GM12878 (cell line): ENCODE data around the gene PPARD. TPM values are rescaled to one million over a fixed set of nuclear protein-coding genes. Genes with fewer than 3 reads are reported as not detected.

Experiments
- ATAC-seq: fragments of 200-7000 bp; cut with Tn5 transposase; 3 replicates; pipeline ENCODE4 v1.9.1; 2020; ENCODE audit warnings: mild to moderate bottlenecking, moderate library complexity
- BruUV-seq: library from RNA; stranded (reverse); fragments of 400-500 nt; replicated peaks from 2 replicates; lab custom pipeline; 2021; lab: Mats Ljungman, UMichigan
- CTCF ChIA-PET: fragments of 300-600 bp; sonication (Branson Sonifier 250); formaldehyde crosslinking; extraction: SDS; loops from one replicate; lab custom pipeline; 2021; ENCODE audit warnings: inconsistent platforms; lab: Yijun Ruan, JAX
- POLR2A ChIA-PET: fragments of 350-600 bp; formaldehyde crosslinking; extraction: SDS; loops from one replicate; lab custom pipeline; 2021; ENCODE audit warnings: inconsistent platforms; lab: Charles Lee
- RAD21 ChIA-PET: fragments of 300-600 bp; sonication (Branson Sonifier 250); formaldehyde crosslinking; loops from one replicate; lab custom pipeline; 2023; ENCODE audit warnings: antibody characterized with exemption; ENCODE audit not compliant: unreplicated experiment; lab: Charles Lee
- SMC1A ChIA-PET: fragments of 300-600 bp; sonication (Branson Sonifier 250); formaldehyde crosslinking; loops from one replicate; lab custom pipeline; 2023; ENCODE audit not compliant: unreplicated experiment, uncharacterized antibody; lab: Charles Lee
- DNase-seq: peaks from one replicate; pipeline ENCODE4 v3.0.0-alpha.2; 2011; ENCODE audit warnings: low read depth, low spot score
- FAIRE-seq: peaks from 3 replicates; lab custom pipeline; 2011; peaks lifted over from hg19 to GRCh38; lab: Jason Lieb, UNC
- H2AFZ ChIP-seq: 2 replicates; pipeline ENCODE4 v1.6.0; 2011; ENCODE audit warnings: low read depth, low read length, control low read depth; ENCODE audit not compliant: control insufficient read depth
- H3K27ac ChIP-seq: 2 replicates; pipeline ENCODE4 v1.5.1; 2011; ENCODE audit warnings: control low read depth; ENCODE audit not compliant: control insufficient read depth, insufficient read depth
- H3K27me3 ChIP-seq, 2 experiments: replicated peaks in 1 of 2; 2 replicates each; pipeline versions ENCODE4 v1.6.0 to v1.6.1; 2011; ENCODE audit warnings: low read length in 1 of 2; ENCODE audit not compliant: control insufficient read depth in 2 of 2, insufficient read depth in 2 of 2
- H3K36me3 ChIP-seq, 2 experiments: 2 replicates each; pipeline ENCODE4 v1.5.1; 2011; ENCODE audit warnings: low read length in 1 of 2; ENCODE audit not compliant: control insufficient read depth in 2 of 2, insufficient read depth in 2 of 2
- H3K4me1 ChIP-seq: 2 replicates; pipeline ENCODE4 v1.6.1; 2011; ENCODE audit warnings: mild to moderate bottlenecking, low read length, moderate library complexity, mixed read lengths; ENCODE audit not compliant: control insufficient read depth, insufficient read depth
- H3K4me2 ChIP-seq: 2 replicates; pipeline ENCODE4 v1.6.0; 2011; ENCODE audit warnings: control low read depth; ENCODE audit not compliant: control insufficient read depth, insufficient read depth
- H3K4me3 ChIP-seq: fragments of 200-600 bp; sonication (generic); 2 replicates; pipeline ENCODE4 v1.5.1; 2016
- H3K79me2 ChIP-seq: 2 replicates; pipeline ENCODE4 v1.6.0; 2011; ENCODE audit warnings: low read length; ENCODE audit not compliant: control insufficient read depth, insufficient read depth
- H3K9ac ChIP-seq: 2 replicates; pipeline ENCODE4 v1.8.0; 2011; ENCODE audit warnings: low read length, control low read depth, mixed read lengths; ENCODE audit not compliant: control insufficient read depth, insufficient read depth
- H3K9me3 ChIP-seq: replicated peaks from 3 replicates; pipeline ENCODE4 v1.5.1; 2011; ENCODE audit warnings: mild to moderate bottlenecking, low read length; ENCODE audit not compliant: control insufficient read depth, insufficient read depth
- H4K20me1 ChIP-seq: 2 replicates; pipeline ENCODE4 v1.6.0; 2011; ENCODE audit not compliant: control insufficient read depth, insufficient read depth
- ELK1 ChIP-seq: IDR thresholded peaks from 2 replicates; pipeline ENCODE4 v1.6.1; 2012; ENCODE audit warnings: low read depth, low read length, improper control_type of control experiment
- GATAD2B ChIP-seq: fragments of 450-650 bp; conservative IDR thresholded peaks from 2 replicates; pipeline ENCODE4 v1.6.1; 2017; ENCODE audit warnings: low read depth, mild to moderate bottlenecking, moderate library complexity
- HCFC1 ChIP-seq: fragments of 150-350 bp; IDR thresholded peaks from 2 replicates; pipeline ENCODE4 v1.6.1; 2014; ENCODE audit warnings: low read length
- JUND ChIP-seq: IDR thresholded peaks from 2 replicates; pipeline ENCODE4 v1.6.1; 2012; ENCODE audit warnings: low read depth, mild to moderate bottlenecking, low read length, improper control_type of control experiment, moderate library complexity
- KDM1A ChIP-seq: fragments of 200-600 bp; sonication (generic); IDR thresholded peaks from 2 replicates; pipeline ENCODE4 v1.6.1; 2016; ENCODE audit warnings: borderline replicate concordance
- NFIC ChIP-seq: IDR thresholded peaks from 2 replicates; pipeline ENCODE4 v1.6.1; 2012; ENCODE audit warnings: low read depth, mild to moderate bottlenecking, inconsistent platforms, low read length, moderate library complexity
- NFXL1 ChIP-seq: fragments of 450-650 bp; IDR thresholded peaks from 2 replicates; pipeline ENCODE4 v1.6.1; 2017; ENCODE audit warnings: antibody characterized with exemption, mild to moderate bottlenecking, borderline replicate concordance
- RCOR1 ChIP-seq: conservative IDR thresholded peaks from 2 replicates; pipeline ENCODE4 v1.6.1; 2012; ENCODE audit warnings: low read depth, low read length, improper control_type of control experiment
- RUNX3 ChIP-seq: IDR thresholded peaks from 2 replicates; pipeline ENCODE4 v1.6.1; 2012; ENCODE audit warnings: low read length, inconsistent platforms
- SMARCA5 ChIP-seq: fragments of 450-650 bp; IDR thresholded peaks from 2 replicates; pipeline ENCODE4 v1.6.1; 2017; ENCODE audit warnings: mild to moderate bottlenecking
- SPI1 ChIP-seq: IDR thresholded peaks from 2 replicates; pipeline ENCODE4 v1.6.1; 2011; ENCODE audit warnings: low read depth, mild to moderate bottlenecking, low read length, moderate library complexity, borderline replicate concordance; ENCODE audit not compliant: insufficient read depth
- SUPT20H ChIP-seq: IDR thresholded peaks from 2 replicates; pipeline ENCODE4 v1.6.1; 2011; ENCODE audit warnings: low read depth, mild to moderate bottlenecking, low read length, moderate library complexity, borderline replicate concordance; ENCODE audit not compliant: control insufficient read depth
- SUZ12 ChIP-seq: fragments of 200-600 bp; sonication (generic); IDR thresholded peaks from one replicate; pipeline ENCODE4 v1.6.1; 2018; ENCODE audit warnings: antibody characterized with exemption, mild to moderate bottlenecking; ENCODE audit not compliant: unreplicated experiment
- TARDBP ChIP-seq: IDR thresholded peaks from 2 replicates; pipeline ENCODE4 v1.6.1; 2016; ENCODE audit warnings: borderline replicate concordance
- YBX1 ChIP-seq: fragments of 450-650 bp; IDR thresholded peaks from 2 replicates; pipeline ENCODE4 v1.6.1; 2016; ENCODE audit warnings: antibody characterized with exemption
- YY1 ChIP-seq: IDR thresholded peaks from 2 replicates; pipeline ENCODE4 v1.6.1; 2011; ENCODE audit warnings: low read depth, mild to moderate bottlenecking, low read length
- ZNF622 ChIP-seq: fragments of 450-650 bp; IDR thresholded peaks from 2 replicates; pipeline ENCODE4 v1.6.1; 2017; ENCODE audit warnings: mild to moderate bottlenecking, inconsistent platforms
- WGBS: methylation state at CpG from one replicate; pipeline ENCODE4 v1.1.6; 2016; ENCODE audit warnings: low lambda C conversion rate; ENCODE audit not compliant: insufficient replicate concordance, insufficient coverage; ENCODE audit errors: missing lambda C conversion rate; 5-methylcytosine and 5-hydroxymethylcytosine counted together
- in situ Hi-C: fragments of 300-500 bp; cut with MboI; formaldehyde crosslinking; loops from 9 replicates; pipeline ENCODE4 v1.14.3; 2018; ENCODE audit warnings: mixed read lengths
- intact Hi-C: fragments of 100-400 bp; cut with micrococcal nuclease; formaldehyde crosslinking; loops from one replicate; pipeline ENCODE4 v1.14.2; 2022; ENCODE audit not compliant: unreplicated experiment
- polyA plus RNA-seq, 11 experiments: library from polyadenylated mRNA; depleted of rRNA in 4 of 11; unstranded in 6 of 11; stranded (reverse) in 5 of 11; fragments of >200 nt; fragmentation: Nextera tagmentation in 4 of 11; fragmentation: Illumina TruSeq in 1 of 11; extraction: Ambion mirVana in 4 of 11; extraction: Trizol in 1 of 11; gene quantifications; 1 replicate in 1 of 11; 2 replicates in 10 of 11; pipeline versions ENCODE4 v1.2.1 to v1.2.3, GENCODE V29; 2011 to 2016; ENCODE audit warnings: inconsistent platforms in 2 of 11, missing spikeins in 2 of 11, low read depth in 1 of 11
- total RNA-seq, 4 experiments: library from RNA; depleted of rRNA in 3 of 4; stranded (reverse); fragments of >200 nt in 3 of 4; fragmentation: Illumina TruSeq in 1 of 4; extraction: Trizol in 1 of 4; gene quantifications; 2 replicates each; pipeline versions ENCODE4 v1.2.1 to v1.2.3, GENCODE V29; 2013 to 2021
- TF ChIP-seq, protein P1 (sequence below): fragments of 450-650 bp; formaldehyde crosslinking; IDR thresholded peaks from 2 replicates; pipeline ENCODE4 v1.5.0; 2022; ENCODE audit warnings: mild to moderate bottlenecking, missing genetic modification characterization
- TF ChIP-seq, protein P2 (sequence below): IDR thresholded peaks from 2 replicates; pipeline ENCODE4 v1.6.1; 2012; ENCODE audit warnings: low read depth, low read length, improper control_type of control experiment

PPARD gene
- total and polyA plus RNA-seq, 10 of the 15 experiments (the other 5 are each of a cell fraction or from before 2014, with no cell fraction given) = 0.05 to 12.6 (median 6.7) TPM

DNA sequence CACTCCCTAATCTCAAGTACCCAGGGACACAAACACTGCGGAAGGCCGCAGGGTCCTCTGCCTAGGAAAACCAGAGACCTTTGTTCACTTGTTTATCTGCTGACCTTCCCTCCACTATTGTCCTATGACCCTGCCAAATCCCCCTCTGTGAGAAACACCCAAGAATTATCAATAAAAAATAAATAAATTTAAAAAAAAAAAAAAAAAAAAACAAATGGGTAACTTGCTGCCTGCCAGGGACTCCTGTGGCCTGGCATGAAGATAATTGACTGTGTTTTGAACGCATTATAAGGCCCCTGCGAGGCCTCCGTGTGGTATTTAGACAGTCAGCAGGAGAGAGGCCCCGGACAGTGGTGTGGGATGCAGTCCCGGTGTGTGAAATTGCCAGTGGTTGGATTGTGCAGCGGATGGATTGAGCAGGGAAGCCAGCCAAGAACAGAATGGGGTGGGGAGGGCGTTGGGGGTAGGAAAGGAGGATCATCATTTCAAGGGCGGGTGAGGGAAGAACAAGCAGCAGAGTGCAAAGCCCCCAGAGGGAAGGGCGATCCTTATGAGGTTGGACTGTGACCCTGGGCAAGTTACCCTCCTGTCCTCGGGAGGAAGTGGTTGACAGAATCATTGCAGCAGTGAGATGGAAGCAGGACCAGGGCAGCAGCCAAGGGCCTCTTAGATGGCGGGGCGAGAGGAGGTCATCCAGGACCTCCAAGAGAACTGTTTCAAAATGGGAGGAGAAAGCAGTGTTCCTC lies 43.3 kb downstream of the PPARD start:
- Histone ChIP-seq H3K4me2 (no peak overlapping the region), H3K79me2 (no peaks in the 10 kb centered on the region), H4K20me1 (no peaks in the 10 kb centered on the region), H3K36me3 (no peaks in the 10 kb centered on the region), H3K9ac (no peak overlapping the region), H3K4me1 (peaks cover 5% of the 10 kb centered on the region), H3K4me3 (no peak overlapping the region), H3K9me3 (no peaks in the 10 kb centered on the region; the same call in 2 of the 3 replicates), H3K27ac (no peak overlapping the region), H2AFZ (no peak overlapping the region), H3K27me3 (no peaks in the 10 kb centered on the region)
- ATAC-seq (no peak), DNase-seq (no peak), FAIRE-seq (no peak)
- ChIA-PET CTCF (no interaction called here), RAD21 (no interaction called here), SMC1A (no interaction called here), POLR2A (no interaction called here)
- TF ChIP-seq ZNF622 (no peak), RUNX3 (no peak), TARDBP (no peak), NFIC (no peak), SUZ12 (no peak), HCFC1 (no peak), RCOR1 (no peak), SMARCA5 (no peak), GATAD2B (no peak), NFXL1 (no peak), SPI1 (no peak), KDM1A (no peak), ELK1 (no peak), JUND (no peak), SUPT20H (no peak), YY1 (no peak), YBX1 (no peak)
- TF ChIP-seq, protein P1, sequence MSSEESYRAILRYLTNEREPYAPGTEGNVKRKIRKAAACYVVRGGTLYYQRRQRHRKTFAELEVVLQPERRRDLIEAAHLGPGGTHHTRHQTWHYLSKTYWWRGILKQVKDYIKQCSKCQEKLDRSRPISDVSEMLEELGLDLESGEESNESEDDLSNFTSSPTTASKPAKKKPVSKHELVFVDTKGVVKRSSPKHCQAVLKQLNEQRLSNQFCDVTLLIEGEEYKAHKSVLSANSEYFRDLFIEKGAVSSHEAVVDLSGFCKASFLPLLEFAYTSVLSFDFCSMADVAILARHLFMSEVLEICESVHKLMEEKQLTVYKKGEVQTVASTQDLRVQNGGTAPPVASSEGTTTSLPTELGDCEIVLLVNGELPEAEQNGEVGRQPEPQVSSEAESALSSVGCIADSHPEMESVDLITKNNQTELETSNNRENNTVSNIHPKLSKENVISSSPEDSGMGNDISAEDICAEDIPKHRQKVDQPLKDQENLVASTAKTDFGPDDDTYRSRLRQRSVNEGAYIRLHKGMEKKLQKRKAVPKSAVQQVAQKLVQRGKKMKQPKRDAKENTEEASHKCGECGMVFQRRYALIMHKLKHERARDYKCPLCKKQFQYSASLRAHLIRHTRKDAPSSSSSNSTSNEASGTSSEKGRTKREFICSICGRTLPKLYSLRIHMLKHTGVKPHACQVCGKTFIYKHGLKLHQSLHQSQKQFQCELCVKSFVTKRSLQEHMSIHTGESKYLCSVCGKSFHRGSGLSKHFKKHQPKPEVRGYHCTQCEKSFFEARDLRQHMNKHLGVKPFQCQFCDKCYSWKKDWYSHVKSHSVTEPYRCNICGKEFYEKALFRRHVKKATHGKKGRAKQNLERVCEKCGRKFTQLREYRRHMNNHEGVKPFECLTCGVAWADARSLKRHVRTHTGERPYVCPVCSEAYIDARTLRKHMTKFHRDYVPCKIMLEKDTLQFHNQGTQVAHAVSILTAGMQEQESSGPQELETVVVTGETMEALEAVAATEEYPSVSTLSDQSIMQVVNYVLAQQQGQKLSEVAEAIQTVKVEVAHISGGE (CRISPR knock-in tag) = no peak
- TF ChIP-seq, protein P2, sequence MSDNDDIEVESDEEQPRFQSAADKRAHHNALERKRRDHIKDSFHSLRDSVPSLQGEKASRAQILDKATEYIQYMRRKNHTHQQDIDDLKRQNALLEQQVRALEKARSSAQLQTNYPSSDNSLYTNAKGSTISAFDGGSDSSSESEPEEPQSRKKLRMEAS = no peak
- in situ Hi-C loops (no loop called here), intact Hi-C loops (no loop called here)
- 96% methylated on average over 11 of the region's 14 CpGs for WGBS
- no TSS peak for BruUV-seq
